Measurements from ENCODE around the gene UACA. TPM values are rescaled to one million over a fixed set of nuclear protein-coding genes. Genes with fewer than 3 reads are reported as not detected.
A peak's percentile ranks its signal among the peaks of the same experiment; 100 is the strongest.

UACA gene
- polyA plus RNA-seq, 2 donors = 27.1 to 83.5 TPM

DNA sequence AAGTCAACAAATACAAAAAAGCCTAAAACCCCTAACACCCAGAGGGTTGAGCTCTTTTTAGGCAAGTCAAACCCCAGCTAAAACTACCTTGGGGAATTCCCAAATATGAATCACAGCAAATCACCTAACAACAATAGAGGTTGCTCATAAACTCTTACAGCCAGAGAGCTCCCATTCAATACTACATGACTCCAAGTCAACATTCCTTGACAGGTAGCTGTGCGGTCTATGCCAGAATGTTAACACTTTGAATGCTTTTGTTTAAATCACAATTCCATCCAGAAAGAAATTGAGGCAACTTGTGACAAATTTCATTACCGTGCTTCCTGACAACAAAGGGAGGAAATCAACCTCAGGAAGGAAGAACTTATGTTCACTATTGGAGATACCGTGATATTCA, 7.5 kb upstream of the UACA start:
- H3K9me3 ChIP-seq (ENCODE audit: control insufficient read depth in 2 of 2, insufficient read depth in 1 of 2, low read depth in 1 of 2, low read length in 1 of 2) = no peaks in the 10 kb centered on the region
- no peaks in the 10 kb centered on the region for H3K27me3 ChIP-seq (ENCODE audit: control insufficient read depth in 1 of 2, insufficient read depth in 2 of 2, low read length in 2 of 2)
- H3K27ac ChIP-seq (ENCODE audit: low read depth in 2 of 2, low read length in 1 of 2) = no peak overlapping the region
- H3K36me3 ChIP-seq (ENCODE audit: control insufficient read depth in 2 of 2, insufficient read depth in 2 of 2, low read length in 1 of 2) = no peaks in the 10 kb centered on the region
- WGBS, 2 donors = 41 to 54% methylated on average over 3 of the region's 3 CpGs
- no peaks in the 10 kb centered on the region for H3K4me1 ChIP-seq (ENCODE audit: control insufficient read depth in 2 of 2, insufficient read depth in 2 of 2, low read length in 1 of 2)
- H3K4me3 ChIP-seq (ENCODE audit: low read depth in 1 of 2, low read length in 2 of 2) = no peak overlapping the region

DNA sequence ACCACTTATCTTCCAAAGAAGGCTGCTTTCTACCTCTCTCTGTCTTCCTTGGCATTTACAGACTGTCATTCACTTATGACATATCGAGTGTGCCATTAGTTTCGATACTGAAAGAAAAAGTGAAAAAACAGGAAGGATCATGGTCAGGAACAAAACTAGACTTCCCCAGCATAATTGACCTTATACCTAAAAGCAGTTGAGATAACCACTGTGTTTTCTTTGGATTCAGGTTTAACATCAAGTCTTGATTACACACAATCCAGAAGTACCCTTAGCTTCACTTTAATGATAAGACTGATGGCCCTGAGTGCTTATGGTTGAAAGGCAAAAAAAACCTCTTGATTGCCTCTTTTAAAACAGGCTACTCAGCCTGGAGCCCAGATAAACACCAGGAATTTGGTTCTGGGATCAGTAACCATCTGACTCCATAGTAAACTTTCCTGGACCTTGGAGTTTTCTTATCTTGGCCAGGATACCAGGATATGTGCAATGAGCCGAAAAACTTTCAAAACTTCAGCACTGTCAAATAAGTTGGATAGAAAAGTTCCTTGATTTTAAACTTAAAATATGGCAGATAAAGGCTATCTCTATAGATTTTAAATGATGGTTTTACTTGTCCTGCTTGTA, 5.0 kb upstream of the UACA start:
- no peaks in the 10 kb centered on the region for H3K9me3 ChIP-seq (ENCODE audit: control insufficient read depth in 2 of 2, insufficient read depth in 1 of 2, low read depth in 1 of 2, low read length in 1 of 2)
- WGBS, 2 donors = 63 to 81% methylated on average over 3 of the region's 3 CpGs
- no peak overlapping the region for H3K4me3 ChIP-seq (ENCODE audit: low read depth in 1 of 2, low read length in 2 of 2)
- no peaks in the 10 kb centered on the region for H3K27me3 ChIP-seq (ENCODE audit: control insufficient read depth in 1 of 2, insufficient read depth in 2 of 2, low read length in 2 of 2)
- H3K27ac ChIP-seq (ENCODE audit: low read depth in 2 of 2, low read length in 1 of 2) = no peak overlapping the region
- H3K36me3 ChIP-seq (ENCODE audit: control insufficient read depth in 2 of 2, insufficient read depth in 2 of 2, low read length in 1 of 2) = no peaks in the 10 kb centered on the region
- no peaks in the 10 kb centered on the region for H3K4me1 ChIP-seq (ENCODE audit: control insufficient read depth in 2 of 2, insufficient read depth in 2 of 2, low read length in 1 of 2)

GRCh38 chr15:70767667-70768066, 4.3 kb upstream of the UACA start:
- Histone ChIP-seq H3K4me3 (ENCODE audit: low read depth in 1 of 2, low read length in 2 of 2) (no peak overlapping the region), H3K9me3 (ENCODE audit: control insufficient read depth in 2 of 2, insufficient read depth in 1 of 2, low read depth in 1 of 2, low read length in 1 of 2) (no peaks in the 10 kb centered on the region), H3K27ac (ENCODE audit: low read depth in 2 of 2, low read length in 1 of 2) (no peak overlapping the region), H3K27me3 (ENCODE audit: control insufficient read depth in 1 of 2, insufficient read depth in 2 of 2, low read length in 2 of 2) (no peaks in the 10 kb centered on the region), H3K4me1 (ENCODE audit: control insufficient read depth in 2 of 2, insufficient read depth in 2 of 2, low read length in 1 of 2) (no peaks in the 10 kb centered on the region), H3K36me3 (ENCODE audit: control insufficient read depth in 2 of 2, insufficient read depth in 2 of 2, low read length in 1 of 2) (no peaks in the 10 kb centered on the region)
- whole genome bisulfite sequencing, 2 donors = 74 to 77% methylated on average over 3 of the region's 3 CpGs

GRCh38 chr15:70766597-70766996, 3.2 kb upstream of the UACA start:
- no peaks in the 10 kb centered on the region for H3K9me3 ChIP-seq (ENCODE audit: control insufficient read depth in 2 of 2, insufficient read depth in 1 of 2, low read depth in 1 of 2, low read length in 1 of 2)
- no peaks in the 10 kb centered on the region for H3K4me1 ChIP-seq (ENCODE audit: control insufficient read depth in 2 of 2, insufficient read depth in 2 of 2, low read length in 1 of 2)
- H3K36me3 ChIP-seq (ENCODE audit: control insufficient read depth in 2 of 2, insufficient read depth in 2 of 2, low read length in 1 of 2) = no peaks in the 10 kb centered on the region
- H3K27ac ChIP-seq (ENCODE audit: low read depth in 2 of 2, low read length in 1 of 2) = no peak overlapping the region
- WGBS, 2 donors = 80 to 87% methylated on average over 6 of the region's 6 CpGs
- H3K4me3 ChIP-seq (ENCODE audit: low read depth in 1 of 2, low read length in 2 of 2) = no peak overlapping the region
- H3K27me3 ChIP-seq (ENCODE audit: control insufficient read depth in 1 of 2, insufficient read depth in 2 of 2, low read length in 2 of 2) = no peaks in the 10 kb centered on the region

DNA sequence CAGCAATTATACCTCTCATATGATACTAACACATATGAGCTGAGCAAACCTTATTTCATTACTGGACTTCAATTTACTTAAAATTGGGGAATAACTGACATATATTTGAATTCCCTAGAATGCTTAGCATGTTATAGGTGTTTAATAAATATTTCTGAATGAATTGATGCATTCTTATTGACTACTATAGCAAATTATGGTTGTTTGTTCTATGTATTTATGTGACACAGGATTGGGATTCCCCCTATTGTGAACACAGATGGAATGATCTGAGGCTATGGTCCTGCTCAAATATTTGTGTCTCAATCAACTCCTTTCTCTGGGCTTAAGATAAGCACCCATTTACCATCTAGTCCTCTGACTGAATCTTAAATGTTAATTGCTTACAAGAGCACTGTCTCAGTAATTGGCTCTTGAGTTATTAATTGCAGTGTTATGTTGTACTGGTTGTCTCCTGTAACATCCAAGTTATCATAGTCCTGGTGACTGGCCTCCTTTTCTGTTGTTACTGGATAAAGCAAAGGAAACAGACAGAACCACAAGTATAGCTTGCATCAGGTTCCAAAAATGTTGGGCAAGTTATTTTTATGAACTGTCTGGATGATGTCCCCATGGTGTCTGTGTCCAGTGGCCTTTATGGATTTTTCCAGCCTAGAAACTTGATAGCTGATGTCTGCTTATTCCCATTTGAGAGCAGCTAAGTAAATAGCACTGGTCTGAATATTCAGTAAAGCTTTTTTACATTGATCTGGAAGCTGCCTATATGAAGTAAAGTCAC, 2.3 kb upstream of the UACA start:
- Histone ChIP-seq H3K4me3 (ENCODE audit: low read depth in 1 of 2, low read length in 2 of 2) (no peak overlapping the region), H3K27ac (ENCODE audit: low read depth in 2 of 2, low read length in 1 of 2) (no peak overlapping the region), H3K4me1 (ENCODE audit: control insufficient read depth in 2 of 2, insufficient read depth in 2 of 2, low read length in 1 of 2) (no peaks in the 10 kb centered on the region), H3K36me3 (ENCODE audit: control insufficient read depth in 2 of 2, insufficient read depth in 2 of 2, low read length in 1 of 2) (no peaks in the 10 kb centered on the region), H3K27me3 (ENCODE audit: control insufficient read depth in 1 of 2, insufficient read depth in 2 of 2, low read length in 2 of 2) (no peaks in the 10 kb centered on the region), H3K9me3 (ENCODE audit: control insufficient read depth in 2 of 2, insufficient read depth in 1 of 2, low read depth in 1 of 2, low read length in 1 of 2) (no peaks in the 10 kb centered on the region)

- Histone ChIP-seq H3K9me3 (ENCODE audit: control insufficient read depth in 2 of 2, insufficient read depth in 1 of 2, low read depth in 1 of 2, low read length in 1 of 2) (no peaks in the 10 kb centered on the region), H3K4me1 (ENCODE audit: control insufficient read depth in 2 of 2, insufficient read depth in 2 of 2, low read length in 1 of 2) (no peaks in the 10 kb centered on the region), H3K27ac (ENCODE audit: low read depth in 2 of 2, low read length in 1 of 2) (peak overlapping the region; percentile 91 to 97), H3K36me3 (ENCODE audit: control insufficient read depth in 2 of 2, insufficient read depth in 2 of 2, low read length in 1 of 2) (no peaks in the 10 kb centered on the region), H3K4me3 (ENCODE audit: low read depth in 1 of 2, low read length in 2 of 2) (peak overlapping the region; percentile 84 to 88), H3K27me3 (ENCODE audit: control insufficient read depth in 1 of 2, insufficient read depth in 2 of 2, low read length in 2 of 2) (no peaks in the 10 kb centered on the region)
- 8 to 9% methylated on average over 17 of the region's 17 CpGs for WGBS, 2 donors
Observed at GRCh38 chr15:70763950-70764730, 782 bp upstream of the UACA start.

DNA sequence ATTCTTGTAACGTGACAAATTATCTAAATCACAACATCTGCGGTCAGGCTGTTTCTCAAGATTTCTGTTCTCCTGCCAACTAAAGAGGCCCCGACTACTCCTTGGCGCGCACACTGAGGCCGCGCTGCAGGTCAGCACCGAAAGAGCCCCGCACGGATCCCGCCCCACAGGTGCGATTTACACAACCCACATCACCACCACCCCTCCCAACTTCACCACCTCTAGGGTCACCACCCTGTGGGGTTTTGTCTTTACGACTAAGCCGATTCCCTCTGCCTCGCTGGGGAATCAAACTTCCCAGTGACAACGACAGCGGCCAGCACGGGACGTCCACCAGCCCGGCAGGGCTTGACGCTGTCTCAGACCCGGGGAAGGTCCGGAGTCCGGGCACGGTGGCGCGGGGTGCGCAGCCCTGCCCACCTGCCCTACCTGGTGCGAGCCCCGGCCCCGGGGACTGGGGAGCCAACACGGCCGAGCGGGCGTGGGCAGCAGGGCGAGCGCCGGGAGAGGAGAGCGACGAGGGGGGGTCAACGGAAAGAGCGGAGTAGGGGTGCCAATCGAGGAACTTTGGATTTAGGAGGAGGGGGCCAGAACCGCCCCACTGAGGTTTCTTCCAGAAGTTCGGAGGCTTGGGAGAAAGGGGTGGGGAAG, 764 bp downstream of the UACA start:
- peaks cover 0 to 2% of the 10 kb centered on the region in 2 donors for H3K36me3 ChIP-seq (ENCODE audit: control insufficient read depth in 2 of 2, insufficient read depth in 2 of 2, low read length in 1 of 2)
- WGBS, 2 donors = 1 to 2% methylated on average over 45 of the region's 45 CpGs
- H3K27me3 ChIP-seq (ENCODE audit: control insufficient read depth in 1 of 2, insufficient read depth in 2 of 2, low read length in 2 of 2) = no peaks in the 10 kb centered on the region
- H3K9me3 ChIP-seq (ENCODE audit: control insufficient read depth in 2 of 2, insufficient read depth in 1 of 2, low read depth in 1 of 2, low read length in 1 of 2) = no peaks in the 10 kb centered on the region
- peak overlapping the region; percentile 97 for H3K27ac ChIP-seq (ENCODE audit: low read depth in 2 of 2, low read length in 1 of 2)
- no peaks in the 10 kb centered on the region for H3K4me1 ChIP-seq (ENCODE audit: control insufficient read depth in 2 of 2, insufficient read depth in 2 of 2, low read length in 1 of 2)
- H3K4me3 ChIP-seq (ENCODE audit: low read depth in 1 of 2, low read length in 2 of 2) = peak overlapping the region; percentile 84 to 88

DNA sequence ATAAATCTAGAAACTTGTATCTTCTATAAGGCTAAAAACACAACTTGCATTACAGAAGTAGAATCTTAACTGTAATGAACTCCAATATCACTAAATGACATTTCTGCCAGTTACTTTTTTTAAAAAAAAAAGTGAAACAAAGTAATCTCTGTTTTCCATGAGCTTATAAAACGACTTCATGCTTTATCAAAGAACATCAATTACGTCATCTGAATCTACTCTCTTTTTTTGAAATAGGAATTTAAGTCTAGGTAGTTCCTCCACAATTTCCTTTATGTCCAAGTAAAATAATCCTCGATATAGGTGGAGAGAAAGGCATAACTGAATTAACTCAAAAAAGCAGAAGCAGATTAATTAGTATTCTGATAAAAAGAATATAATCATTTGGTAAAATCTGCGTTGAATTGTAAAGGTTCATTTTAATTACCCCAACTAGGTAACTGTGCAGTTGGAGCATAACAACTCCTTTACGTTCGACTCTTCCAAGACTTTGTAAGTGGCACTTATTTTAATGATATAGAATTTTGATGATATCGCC, 1.4 kb downstream of the UACA start:
- H3K4me1 ChIP-seq (ENCODE audit: control insufficient read depth in 2 of 2, insufficient read depth in 2 of 2, low read length in 1 of 2) = no peaks in the 10 kb centered on the region
- peak overlapping the region; percentile 84 to 88 for H3K4me3 ChIP-seq (ENCODE audit: low read depth in 1 of 2, low read length in 2 of 2)
- H3K9me3 ChIP-seq (ENCODE audit: control insufficient read depth in 2 of 2, insufficient read depth in 1 of 2, low read depth in 1 of 2, low read length in 1 of 2) = no peaks in the 10 kb centered on the region
- H3K27me3 ChIP-seq (ENCODE audit: control insufficient read depth in 1 of 2, insufficient read depth in 2 of 2, low read length in 2 of 2) = no peaks in the 10 kb centered on the region
- peak overlapping the region; percentile 97 for H3K27ac ChIP-seq (ENCODE audit: low read depth in 2 of 2, low read length in 1 of 2)
- H3K36me3 ChIP-seq (ENCODE audit: control insufficient read depth in 2 of 2, insufficient read depth in 2 of 2, low read length in 1 of 2) = peaks cover 0 to 2% of the 10 kb centered on the region in 2 donors
- WGBS, 2 donors = 11 to 16% methylated on average over 7 of the region's 7 CpGs

DNA sequence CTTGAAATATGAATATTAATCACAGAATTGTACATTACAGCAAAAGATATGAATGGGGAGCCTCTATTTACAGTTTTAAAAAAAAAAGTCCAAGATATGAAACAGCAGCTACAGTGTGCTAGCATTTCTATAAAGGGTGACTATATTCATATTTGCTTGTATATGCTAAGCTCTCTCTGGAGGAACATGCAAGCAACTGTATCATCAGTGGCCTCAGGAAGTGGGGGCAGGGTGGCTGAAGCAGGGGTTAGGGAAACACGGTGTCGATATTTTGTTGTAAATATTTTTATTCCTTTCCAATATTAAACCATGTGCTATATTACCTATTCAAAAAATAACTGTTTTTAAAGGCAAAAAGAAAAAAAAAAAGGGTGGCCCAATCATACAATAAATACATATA, 2.3 kb downstream of the UACA start:
- Histone ChIP-seq H3K9me3 (ENCODE audit: control insufficient read depth in 2 of 2, insufficient read depth in 1 of 2, low read depth in 1 of 2, low read length in 1 of 2) (no peaks in the 10 kb centered on the region), H3K27me3 (ENCODE audit: control insufficient read depth in 1 of 2, insufficient read depth in 2 of 2, low read length in 2 of 2) (no peaks in the 10 kb centered on the region), H3K4me3 (ENCODE audit: low read depth in 1 of 2, low read length in 2 of 2) (no peak overlapping the region), H3K4me1 (ENCODE audit: control insufficient read depth in 2 of 2, insufficient read depth in 2 of 2, low read length in 1 of 2) (no peaks in the 10 kb centered on the region), H3K36me3 (ENCODE audit: control insufficient read depth in 2 of 2, insufficient read depth in 2 of 2, low read length in 1 of 2) (peaks cover 0 to 2% of the 10 kb centered on the region in 2 donors), H3K27ac (ENCODE audit: low read depth in 2 of 2, low read length in 1 of 2) (no peak overlapping the region)
- 59 to 64% methylated on average over 2 of the region's 2 CpGs for WGBS, 2 donors

Data from esophagus (tissue), 2 donors.